Upper lobe of right lung (tissue), 1 donor: ENCODE results near the gene RIOK1. TPM values are rescaled to one million over a fixed set of nuclear protein-coding genes. Genes with fewer than 3 reads are reported as not detected.
A peak's percentile ranks its signal among the peaks of the same experiment; 100 is the strongest.
"Not testable (repeated sequence)": the region's sequence is repeated elsewhere in the genome, so short reads cannot be mapped to it uniquely, and the experiment has no call there.

ENCODE experiments used
- ATAC-seq: fragments of 200-7000 bp; cut with Tn5 transposase; one replicate; pipeline ENCODE4 v1.9.1; 2020; ENCODE audit warnings: mild to moderate bottlenecking, moderate library complexity
- DNase-seq: peaks from one replicate; pipeline ENCODE4 v3.0.0-alpha.2; 2020
- H3K27ac ChIP-seq: fragments of 200-600 bp; one replicate; pipeline ENCODE4 v1.8.0; 2022
- H3K27me3 ChIP-seq: fragments of 200-600 bp; one replicate; pipeline ENCODE4 v1.8.0; 2022; ENCODE audit warnings: mild to moderate bottlenecking
- H3K36me3 ChIP-seq: fragments of 200-600 bp; one replicate; pipeline ENCODE4 v1.8.0; 2022
- H3K4me1 ChIP-seq: fragments of 200-600 bp; one replicate; pipeline ENCODE4 v1.8.0; 2022
- H3K4me3 ChIP-seq: fragments of 200-600 bp; one replicate; pipeline ENCODE4 v1.8.0; 2022; ENCODE audit warnings: mild to moderate bottlenecking
- H3K9me3 ChIP-seq: fragments of 200-600 bp; one replicate; pipeline ENCODE4 v1.8.0; 2022
- intact Hi-C: fragments of 100-400 bp; cut with DNase I; formaldehyde crosslinking; loops from one replicate; pipeline ENCODE4 v1.11.0; 2022
- total RNA-seq: library from RNA; stranded (reverse); fragmentation: NEBNext Ultra II Directional; extraction: Animal tissue kit (Norgen Biotek cat#: 25700); gene quantifications from one replicate; pipeline ENCODE4 v1.2.1, GENCODE V29; 2021
- TF ChIP-seq, protein P1 (sequence below): fragments of 200-600 bp; IDR thresholded peaks from one replicate; pipeline ENCODE4 v1.8.0; 2022; ENCODE audit warnings: antibody characterized with exemption
- donor health status: DM: no; HTN: yes; CAD: no; lungs with severe emphysema.

RIOK1 gene
- total RNA-seq, 1 donor from 2014 or later, result 18.4 TPM

DNA sequence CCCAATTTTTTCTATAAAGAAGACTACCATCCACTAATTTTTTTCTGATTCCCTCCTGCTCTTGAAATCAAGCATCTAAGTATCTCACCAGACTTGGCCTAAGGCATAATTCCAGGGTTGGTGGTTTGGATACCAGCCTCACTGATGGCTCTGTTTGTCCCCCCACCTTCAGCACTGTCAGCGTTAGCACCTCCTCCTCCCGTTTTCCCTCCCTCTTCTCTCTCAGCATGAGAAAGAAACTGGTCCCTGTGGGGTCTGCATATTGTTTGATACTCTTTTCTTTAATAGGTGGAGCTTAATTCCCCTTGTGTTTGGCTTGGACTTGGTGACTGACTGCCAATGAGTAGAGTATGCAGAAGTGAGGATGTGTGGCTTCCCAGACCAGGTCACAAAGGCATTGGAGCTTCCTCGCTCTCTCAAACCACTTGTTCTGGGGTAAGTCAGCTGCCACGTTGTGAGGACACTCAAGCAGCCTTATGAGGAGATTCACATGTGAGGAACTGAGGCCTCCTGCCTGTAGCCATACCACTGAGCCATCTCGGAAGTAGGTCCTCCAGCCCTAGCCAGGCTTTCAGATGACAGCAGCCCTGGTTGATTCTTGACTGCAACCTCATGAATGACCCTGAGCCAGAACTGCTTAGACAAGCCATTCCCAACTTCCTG is 65.2 kb downstream of the RIOK1 start:
- no peaks in the 10 kb centered on the region for H3K4me1 ChIP-seq
- no peak overlapping the region for H3K27ac ChIP-seq
- no peaks in the 10 kb centered on the region for H3K36me3 ChIP-seq
- H3K9me3 ChIP-seq, result no peaks in the 10 kb centered on the region
- TF ChIP-seq, protein P1, sequence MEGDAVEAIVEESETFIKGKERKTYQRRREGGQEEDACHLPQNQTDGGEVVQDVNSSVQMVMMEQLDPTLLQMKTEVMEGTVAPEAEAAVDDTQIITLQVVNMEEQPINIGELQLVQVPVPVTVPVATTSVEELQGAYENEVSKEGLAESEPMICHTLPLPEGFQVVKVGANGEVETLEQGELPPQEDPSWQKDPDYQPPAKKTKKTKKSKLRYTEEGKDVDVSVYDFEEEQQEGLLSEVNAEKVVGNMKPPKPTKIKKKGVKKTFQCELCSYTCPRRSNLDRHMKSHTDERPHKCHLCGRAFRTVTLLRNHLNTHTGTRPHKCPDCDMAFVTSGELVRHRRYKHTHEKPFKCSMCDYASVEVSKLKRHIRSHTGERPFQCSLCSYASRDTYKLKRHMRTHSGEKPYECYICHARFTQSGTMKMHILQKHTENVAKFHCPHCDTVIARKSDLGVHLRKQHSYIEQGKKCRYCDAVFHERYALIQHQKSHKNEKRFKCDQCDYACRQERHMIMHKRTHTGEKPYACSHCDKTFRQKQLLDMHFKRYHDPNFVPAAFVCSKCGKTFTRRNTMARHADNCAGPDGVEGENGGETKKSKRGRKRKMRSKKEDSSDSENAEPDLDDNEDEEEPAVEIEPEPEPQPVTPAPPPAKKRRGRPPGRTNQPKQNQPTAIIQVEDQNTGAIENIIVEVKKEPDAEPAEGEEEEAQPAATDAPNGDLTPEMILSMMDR, result no peak
- ATAC-seq (no peak), DNase-seq (no peak)
- intact Hi-C loops, result no loop called here
- H3K27me3 ChIP-seq, result no peaks in the 10 kb centered on the region
- H3K4me3 ChIP-seq, result no peak overlapping the region

DNA sequence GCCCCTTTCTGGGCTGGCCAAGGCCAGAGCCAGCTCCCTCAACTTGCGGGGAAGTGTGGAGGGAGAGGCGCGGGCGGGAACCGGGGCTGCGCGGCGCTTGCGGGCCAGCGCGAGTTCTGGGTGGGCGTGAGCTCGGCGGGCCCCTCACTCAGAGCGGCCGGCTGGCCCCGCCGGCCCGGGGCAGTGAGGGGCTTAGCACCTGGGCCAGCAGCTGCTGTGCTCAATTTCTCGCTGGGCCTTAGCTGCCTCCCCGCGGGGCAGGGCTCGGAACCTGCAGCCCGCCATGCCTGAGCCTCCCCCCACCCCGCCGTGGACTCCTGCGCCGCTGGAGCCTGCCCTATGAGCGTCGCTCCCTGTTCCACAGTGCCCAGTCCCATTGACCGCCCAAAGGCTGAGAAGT is 66.7 kb downstream of the RIOK1 start:
- H3K4me3 ChIP-seq, DNase-seq, H3K36me3 ChIP-seq, H3K9me3 ChIP-seq, H3K27ac ChIP-seq, H3K27me3 ChIP-seq, intact Hi-C loops, H3K4me1 ChIP-seq, ATAC-seq: not testable (repeated sequence)

DNA sequence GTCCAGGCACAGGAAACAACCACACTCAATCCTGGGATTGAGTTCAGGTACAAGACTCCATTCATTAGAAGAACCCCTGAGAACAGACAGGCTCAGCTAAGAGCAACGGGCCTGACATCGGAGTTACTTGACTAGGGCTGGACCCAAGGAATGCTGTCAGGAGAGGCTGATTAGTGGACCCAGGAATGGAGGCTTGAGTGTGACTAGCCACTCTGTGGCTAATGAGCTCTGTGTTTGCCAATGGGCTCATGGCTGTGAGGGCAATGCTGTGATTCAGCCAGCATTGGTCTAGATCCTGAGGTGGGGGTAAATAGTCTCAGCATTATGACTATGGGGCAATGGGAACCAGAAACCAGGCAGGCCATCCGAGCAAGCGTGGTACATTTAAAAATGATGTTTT is 71.8 kb downstream of the RIOK1 start:
- ATAC-seq, result peak; percentile 65
- TF ChIP-seq, protein P1, result no peak
- intact Hi-C loops, result no loop called here

DNA sequence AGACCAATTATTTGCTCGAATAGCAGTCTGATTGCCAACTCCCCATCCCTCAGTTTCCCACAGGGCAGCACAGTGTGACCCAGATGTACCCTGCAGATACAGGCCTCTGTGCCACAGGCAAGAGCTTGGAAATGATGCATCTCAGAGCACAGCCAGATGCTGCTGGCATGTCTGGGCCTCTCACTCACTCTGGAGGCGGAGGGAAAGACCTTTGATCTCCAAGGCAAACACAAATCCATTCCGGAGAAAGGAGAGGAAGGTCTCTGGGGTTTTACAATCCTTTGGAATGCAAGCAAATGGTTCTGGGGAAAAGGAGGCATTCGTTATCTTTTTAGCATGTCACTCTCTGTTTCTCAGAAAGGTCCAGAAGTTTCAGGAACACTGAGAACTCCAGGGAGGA is 74.2 kb downstream of the RIOK1 start:
- Histone ChIP-seq H3K27ac (no peak overlapping the region), H3K36me3 (no peaks in the 10 kb centered on the region), H3K27me3 (no peaks in the 10 kb centered on the region), H3K4me3 (no peak overlapping the region), H3K9me3 (no peaks in the 10 kb centered on the region), H3K4me1 (peaks cover 2% of the 10 kb centered on the region)
- intact Hi-C loops, result no loop called here
- TF ChIP-seq, protein P1, result no peak
- DNase-seq, result no peak
- no peak for ATAC-seq

More for the DNA sequence above, 71.8 kb downstream of the RIOK1 start:
- DNase-seq, result no peak
- H3K27ac ChIP-seq, result no peak overlapping the region
- H3K36me3 ChIP-seq, result no peaks in the 10 kb centered on the region
- H3K9me3 ChIP-seq, result no peaks in the 10 kb centered on the region
- no peaks in the 10 kb centered on the region for H3K4me1 ChIP-seq
- no peaks in the 10 kb centered on the region for H3K27me3 ChIP-seq
- H3K4me3 ChIP-seq, result no peak overlapping the region

DNA sequence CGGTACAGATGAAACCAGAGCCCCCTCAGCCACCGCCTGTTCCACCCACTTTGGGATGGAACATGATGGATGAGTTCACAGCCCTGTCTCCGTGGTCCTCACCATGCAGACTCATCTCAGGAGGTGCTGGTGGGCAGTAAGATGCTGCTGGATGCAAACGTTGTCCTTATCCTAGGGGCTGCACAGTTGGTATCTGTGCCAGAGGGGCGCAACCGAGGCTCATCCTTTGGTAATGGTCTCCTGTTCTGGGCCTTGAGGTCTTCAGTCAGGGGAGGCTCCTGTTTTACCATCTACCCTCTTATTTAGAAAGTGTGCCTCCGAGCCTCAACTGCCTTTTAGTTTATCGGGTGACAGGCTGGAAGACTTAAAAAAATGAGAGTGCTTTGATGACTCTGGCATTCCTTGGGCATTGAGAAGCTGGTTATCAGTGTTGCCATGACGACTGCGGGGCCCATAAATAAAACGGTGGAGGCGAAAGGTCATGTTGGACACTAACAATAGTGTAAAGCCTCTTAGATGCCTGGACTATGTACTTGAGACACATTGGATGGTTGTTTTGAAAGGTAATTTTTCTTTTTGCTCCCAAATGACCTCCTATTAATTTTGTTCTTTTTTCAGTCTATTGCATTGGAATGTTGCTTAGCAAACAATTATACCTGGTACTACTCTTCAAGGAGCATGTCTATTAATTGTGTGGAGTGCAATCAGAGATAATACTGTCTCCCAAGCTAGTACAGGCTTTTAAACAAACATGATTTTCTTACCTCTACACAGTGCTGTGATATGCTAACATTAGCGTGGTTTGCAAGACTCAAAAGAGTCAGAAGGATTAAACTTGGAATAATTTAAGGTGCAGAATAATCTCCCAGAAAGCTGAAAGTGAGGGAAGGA is 77.6 kb downstream of the RIOK1 start:
- TF ChIP-seq, protein P1, result no peak

More for the DNA sequence above, 77.6 kb downstream of the RIOK1 start:
- no peaks in the 10 kb centered on the region for H3K36me3 ChIP-seq
- DNase-seq, result no peak
- no peak for ATAC-seq
- H3K4me3 ChIP-seq, result no peak overlapping the region
- peaks cover 4% of the 10 kb centered on the region for H3K4me1 ChIP-seq
- H3K27ac ChIP-seq, result no peak overlapping the region
- no peaks in the 10 kb centered on the region for H3K9me3 ChIP-seq
- no peaks in the 10 kb centered on the region for H3K27me3 ChIP-seq
- intact Hi-C loops, result no loop called here

Other genes with a start within 250 kb of the RIOK1 start
- 128 TPM for gene SSR1, start 76.6 kb upstream of the RIOK1 start, total RNA-seq
- not detected for gene CAGE1, start 66 bp upstream of the RIOK1 start, total RNA-seq
- 21.4 TPM for gene DSP, start 151.9 kb downstream of the RIOK1 start, total RNA-seq
- gene SNRNP48, start 200.4 kb downstream of the RIOK1 start, total RNA-seq, result 10.2 TPM